PC-9 (cell line): Measurements from ENCODE around the gene FCHO1. TPM values are rescaled to one million over a fixed set of nuclear protein-coding genes. Genes with fewer than 3 reads are reported as not detected.

Experiments used
- BruUV-seq: library from RNA; stranded (reverse); fragments of 400-500 nt; replicated peaks from 2 replicates; lab custom pipeline; 2021; lab: Mats Ljungman, UMichigan
- CTCF ChIA-PET: fragments of 300-600 bp; sonication (Branson Sonifier 250); formaldehyde crosslinking; loops from one replicate; lab custom pipeline; 2022; ENCODE audit warnings: antibody characterized with exemption; lab: Charles Lee
- POLR2A ChIA-PET: fragments of 300-600 bp; sonication (Branson Sonifier 250); formaldehyde crosslinking; loops from one replicate; lab custom pipeline; 2022; ENCODE audit warnings: antibody characterized with exemption; ENCODE audit not compliant: unreplicated experiment; lab: Charles Lee
- DNase-seq, 2 experiments: peaks; one replicate each; pipeline versions ENCODE4 v3.0.0 to v3.0.0-alpha.2; 2015 to 2022; ENCODE audit warnings: mixed read lengths in 1 of 2
- H2AFZ ChIP-seq: fragments of 200-600 bp; sonication (generic); 2 replicates; pipeline ENCODE4 v1.8.1; 2017; ENCODE audit warnings: antibody characterized with exemption
- H3F3A ChIP-seq: fragments of 200-600 bp; sonication (generic); 2 replicates; pipeline ENCODE4 v1.8.1; 2017; ENCODE audit warnings: antibody characterized with exemption, mild to moderate bottlenecking, low read depth; ENCODE audit not compliant: insufficient read depth
- H3K27ac ChIP-seq: fragments of 200-600 bp; sonication (generic); 2 replicates; pipeline ENCODE4 v1.6.1; 2016; ENCODE audit warnings: mixed run types
- H3K27me3 ChIP-seq: fragments of 200-600 bp; sonication (generic); 2 replicates; pipeline ENCODE4 v1.6.1; 2016; ENCODE audit warnings: low read depth, mixed run types; ENCODE audit not compliant: insufficient read depth
- H3K36me3 ChIP-seq: fragments of 200-600 bp; sonication (generic); 2 replicates; pipeline ENCODE4 v1.6.1; 2016; ENCODE audit warnings: low read depth, mixed run types
- H3K4me1 ChIP-seq: fragments of 200-600 bp; sonication (generic); replicated peaks from 2 replicates; pipeline ENCODE4 v1.6.1; 2016; ENCODE audit warnings: mixed run types; ENCODE audit not compliant: insufficient read depth
- H3K4me2 ChIP-seq: fragments of 200-600 bp; sonication (generic); 2 replicates; pipeline ENCODE4 v1.6.1; 2017; ENCODE audit warnings: mixed run types
- H3K4me3 ChIP-seq: fragments of 200-600 bp; sonication (generic); 2 replicates; pipeline ENCODE4 v1.6.1; 2016; ENCODE audit warnings: mixed run types
- H3K79me2 ChIP-seq: fragments of 200-600 bp; sonication (generic); 2 replicates; pipeline ENCODE4 v1.6.1; 2017; ENCODE audit warnings: low read depth, mixed run types
- H3K9me2 ChIP-seq: fragments of 200-600 bp; sonication (generic); 2 replicates; pipeline ENCODE4 v1.8.1; 2017; ENCODE audit warnings: mild to moderate bottlenecking; ENCODE audit not compliant: insufficient read depth
- H3K9me3 ChIP-seq: fragments of 200-600 bp; sonication (generic); 2 replicates; pipeline ENCODE4 v1.8.1; 2016; ENCODE audit warnings: low read depth; ENCODE audit not compliant: insufficient read depth
- H4K20me1 ChIP-seq: fragments of 200-600 bp; sonication (generic); 2 replicates; pipeline ENCODE4 v1.8.1; 2017; ENCODE audit not compliant: insufficient read depth
- CTCF ChIP-seq: fragments of 200-600 bp; sonication (generic); conservative IDR thresholded peaks from 2 replicates; pipeline ENCODE4 v1.6.1; 2017; ENCODE audit warnings: mixed run types, antibody characterized with exemption, mild to moderate bottlenecking, moderate library complexity
- EZH2 ChIP-seq: fragments of 200-600 bp; sonication (generic); IDR thresholded peaks from 2 replicates; pipeline ENCODE4 v1.8.0; 2017; ENCODE audit warnings: antibody characterized with exemption, low read depth
- intact Hi-C: fragments of 100-400 bp; cut with micrococcal nuclease; formaldehyde crosslinking; loops from one replicate; pipeline ENCODE4 v1.10.0; 2022; ENCODE audit not compliant: unreplicated experiment
- total RNA-seq: library from RNA; stranded (reverse); gene quantifications from 2 replicates; pipeline ENCODE4 v1.2.3, GENCODE V29; 2021

FCHO1 gene
- total RNA-seq, 1 experiment from 2014 or later, result 34.8 TPM

GRCh38 chr19:17803264-17803896, 52.1 kb downstream of the FCHO1 start:
- DNase-seq, result peak in 1 of 2 experiments; percentile 5
- CTCF ChIA-PET, result interaction anchor here (0.6 kb wide), 1 partner anchor 129 kb away, joined by 3 read pairs; no protein-coding TSS in a partner anchor
- no peaks in the 10 kb centered on the region for H3K27me3 ChIP-seq
- intact Hi-C loops, result no loop called here
- POLR2A ChIA-PET, result interaction anchor here (0.7 kb wide), 1 partner anchor 291 kb away, joined by 9 read pairs; no protein-coding TSS in a partner anchor
- no peak overlapping the region for H3K4me2 ChIP-seq
- H3K9me2 ChIP-seq, result no peaks in the 10 kb centered on the region
- H3F3A ChIP-seq, result peaks cover 35% of the 10 kb centered on the region; the same call in 1 of the 2 replicates
- H3K4me1 ChIP-seq, result peaks cover 15% of the 10 kb centered on the region
- H3K27ac ChIP-seq, result no peak overlapping the region
- peaks cover 18% of the 10 kb centered on the region; the same call in 1 of the 2 replicates for H3K36me3 ChIP-seq
- no peak overlapping the region for H2AFZ ChIP-seq
- H3K79me2 ChIP-seq, result peaks cover 95% of the 10 kb centered on the region
- no peak overlapping the region for H3K4me3 ChIP-seq
- peaks cover 74% of the 10 kb centered on the region for H4K20me1 ChIP-seq
- no TSS peak for BruUV-seq
- no peaks in the 10 kb centered on the region for H3K9me3 ChIP-seq
- no peak for TF ChIP-seq CTCF
- TF ChIP-seq EZH2, result no peak

GRCh38 chr19:17805427-17805826, 54.1 kb downstream of the FCHO1 start:
- no peaks in the 10 kb centered on the region for H3K9me3 ChIP-seq
- peaks cover 21% of the 10 kb centered on the region; the same call in 1 of the 2 replicates for H3K36me3 ChIP-seq
- no TSS peak for BruUV-seq
- H3K27ac ChIP-seq, result no peak overlapping the region
- H3K4me3 ChIP-seq, result no peak overlapping the region
- H3K79me2 ChIP-seq, result peaks cover 84% of the 10 kb centered on the region
- ChIA-PET POLR2A (no interaction called here), CTCF (no interaction called here)
- peaks cover 33% of the 10 kb centered on the region; the same call in 1 of the 2 replicates for H3F3A ChIP-seq
- H3K9me2 ChIP-seq, result no peaks in the 10 kb centered on the region
- H3K27me3 ChIP-seq, result no peaks in the 10 kb centered on the region
- no peak overlapping the region for H2AFZ ChIP-seq
- H3K4me2 ChIP-seq, result no peak overlapping the region
- intact Hi-C loops, result no loop called here
- no peak for TF ChIP-seq CTCF
- no peak for TF ChIP-seq EZH2
- peaks cover 86% of the 10 kb centered on the region for H4K20me1 ChIP-seq
- DNase-seq, result peak in 1 of 2 experiments; percentile 16
- H3K4me1 ChIP-seq, result 0 out of 2 replicates have a peak, but pooled peaks cover 1% of the 10 kb centered on the region

GRCh38 chr19:17806945-17807344, 55.7 kb downstream of the FCHO1 start:
- Histone ChIP-seq H3K79me2 (peaks cover 68% of the 10 kb centered on the region), H3K9me2 (no peaks in the 10 kb centered on the region), H3K27ac (no peak overlapping the region), H3K4me3 (no peak overlapping the region), H3K9me3 (no peaks in the 10 kb centered on the region), H4K20me1 (peaks cover 86% of the 10 kb centered on the region), H3K4me2 (no peak overlapping the region), H3K27me3 (no peaks in the 10 kb centered on the region), H3K36me3 (peaks cover 24% of the 10 kb centered on the region; the same call in 1 of the 2 replicates), H2AFZ (no peak overlapping the region), H3K4me1 (no peaks in the 10 kb centered on the region), H3F3A (peaks cover 40% of the 10 kb centered on the region; the same call in 1 of the 2 replicates)
- peak in 1 of 2 experiments; percentile 38 for DNase-seq
- POLR2A ChIA-PET, result no interaction called here
- CTCF ChIA-PET, result no interaction called here
- BruUV-seq, result no TSS peak
- intact Hi-C loops, result no loop called here
- no peak for TF ChIP-seq CTCF
- TF ChIP-seq EZH2, result no peak
